GM23248 (cell line): ENCODE results near the gene FANCE. TPM values are rescaled to one million over a fixed set of nuclear protein-coding genes. Genes with fewer than 3 reads are reported as not detected.

Experiments
- DNase-seq: peaks from one replicate; pipeline ENCODE4 v3.0.0-alpha.2; 2015
- H2AFZ ChIP-seq: fragments of 200-600 bp; sonication (generic); 2 replicates; pipeline ENCODE4 v1.6.1; 2016; ENCODE audit warnings: antibody characterized with exemption
- H3F3A ChIP-seq: fragments of 200-600 bp; sonication (generic); 2 replicates; pipeline ENCODE4 v1.6.1; 2016; ENCODE audit warnings: mild to moderate bottlenecking, antibody characterized with exemption, mixed run types; ENCODE audit not compliant: insufficient read depth
- H3K27ac ChIP-seq: fragments of 200-600 bp; sonication (generic); 2 replicates; pipeline ENCODE4 v1.5.1; 2016; ENCODE audit warnings: mild to moderate bottlenecking
- H3K27me3 ChIP-seq: fragments of 200-600 bp; sonication (generic); replicated peaks from 2 replicates; pipeline ENCODE4 v1.6.1; 2016; ENCODE audit warnings: mild to moderate bottlenecking; ENCODE audit not compliant: insufficient read depth
- H3K36me3 ChIP-seq: fragments of 200-600 bp; sonication (generic); 2 replicates; pipeline ENCODE4 v1.6.1; 2016; ENCODE audit warnings: low read depth, mild to moderate bottlenecking
- H3K4me1 ChIP-seq: fragments of 200-600 bp; sonication (generic); 2 replicates; pipeline ENCODE4 v1.6.1; 2016; ENCODE audit warnings: mild to moderate bottlenecking; ENCODE audit not compliant: insufficient read depth
- H3K4me2 ChIP-seq: fragments of 200-600 bp; sonication (generic); one replicate; pipeline ENCODE4 v1.6.1; 2016; ENCODE audit warnings: mild to moderate bottlenecking; ENCODE audit not compliant: unreplicated experiment
- H3K4me3 ChIP-seq: fragments of 200-600 bp; sonication (generic); 2 replicates; pipeline ENCODE4 v1.5.1; 2016; ENCODE audit warnings: mild to moderate bottlenecking
- H3K79me2 ChIP-seq: fragments of 200-600 bp; sonication (generic); 2 replicates; pipeline ENCODE4 v1.6.1; 2016; ENCODE audit warnings: mild to moderate bottlenecking; ENCODE audit not compliant: insufficient read depth
- H3K9ac ChIP-seq: fragments of 200-600 bp; sonication (generic); 2 replicates; pipeline ENCODE4 v1.6.1; 2016; ENCODE audit warnings: mild to moderate bottlenecking
- H3K9me2 ChIP-seq: fragments of 200-600 bp; sonication (generic); 2 replicates; pipeline ENCODE4 v1.6.1; 2016; ENCODE audit warnings: mixed run types, mild to moderate bottlenecking, moderate library complexity; ENCODE audit not compliant: insufficient read depth
- H3K9me3 ChIP-seq: fragments of 200-600 bp; sonication (generic); one replicate; pipeline ENCODE4 v1.6.1; 2017; ENCODE audit warnings: low read depth
- H4K20me1 ChIP-seq: fragments of 200-600 bp; sonication (generic); 2 replicates; pipeline ENCODE4 v1.6.0; 2016; ENCODE audit not compliant: insufficient read depth
- EZH2 ChIP-seq: fragments of 200-600 bp; sonication (generic); IDR thresholded peaks from 2 replicates; pipeline ENCODE4 v1.6.1; 2018; ENCODE audit warnings: antibody characterized with exemption, mild to moderate bottlenecking; ENCODE audit not compliant: insufficient read depth, poor library complexity, severe bottlenecking
- EZH2phosphoT487 ChIP-seq: fragments of 200-600 bp; sonication (generic); IDR thresholded peaks from 2 replicates; pipeline ENCODE4 v1.6.1; 2018; ENCODE audit warnings: antibody characterized with exemption, moderate library complexity, mild to moderate bottlenecking, low read depth; ENCODE audit not compliant: insufficient read depth
- WGBS, 2 experiments: methylation state at CpG; one replicate each; pipeline ENCODE4 v1.1.6; 2015 to 2017; ENCODE audit warnings: low lambda C conversion rate in 2 of 2, low coverage in 1 of 2; ENCODE audit errors: missing lambda C conversion rate in 2 of 2; 5-methylcytosine and 5-hydroxymethylcytosine counted together
- in situ Hi-C: fragments of 300-500 bp; cut with MboI; formaldehyde crosslinking; loops from 2 replicates; pipeline ENCODE4 v1.15.0; 2020
- polyA plus RNA-seq: library from polyadenylated mRNA; unstranded; fragments of >200 nt; fragmentation: Nextera tagmentation; extraction: Ambion mirVana; gene quantifications from 2 replicates; pipeline ENCODE4 v1.2.1, GENCODE V29; 2016
- total RNA-seq: library from RNA; depleted of rRNA; stranded (reverse); fragments of >200 nt; shearing (Covaris generic); gene quantifications from 2 replicates; pipeline ENCODE4 v1.2.3, GENCODE V29; 2014

Gene FANCE
- total and polyA plus RNA-seq, 2 experiments from 2014 or later = 4.3 to 9.7 TPM

GRCh38 chr6:35507221-35507620 is 55.1 kb downstream of the FANCE start:
- Histone ChIP-seq H3K36me3 (no peaks in the 10 kb centered on the region), H3K4me2 (no peak overlapping the region), H3K27me3 (peaks cover 28% of the 10 kb centered on the region), H3K4me3 (no peak overlapping the region), H2AFZ (no peak overlapping the region), H3K79me2 (no peaks in the 10 kb centered on the region), H3F3A (no peaks in the 10 kb centered on the region), H3K9ac (no peak overlapping the region), H3K27ac (no peak overlapping the region), H3K9me3 (no peaks in the 10 kb centered on the region), H4K20me1 (no peaks in the 10 kb centered on the region), H3K4me1 (no peaks in the 10 kb centered on the region), H3K9me2 (no peaks in the 10 kb centered on the region)
- in situ Hi-C loops = no loop called here
- TF ChIP-seq EZH2phosphoT487 (no peak), EZH2 (no peak)
- no peak for DNase-seq
- 98 to 100% methylated on average over 2 of the region's 2 CpGs for WGBS, 2 experiments

GRCh38 chr6:35508027-35508426 is 55.9 kb downstream of the FANCE start:
- Histone ChIP-seq H3K4me2 (no peak overlapping the region), H3K79me2 (no peaks in the 10 kb centered on the region), H3K9ac (no peak overlapping the region), H3K9me3 (no peaks in the 10 kb centered on the region), H3K36me3 (no peaks in the 10 kb centered on the region), H3K4me3 (no peak overlapping the region), H3F3A (no peaks in the 10 kb centered on the region), H3K27ac (no peak overlapping the region), H3K9me2 (no peaks in the 10 kb centered on the region), H4K20me1 (no peaks in the 10 kb centered on the region), H2AFZ (no peak overlapping the region), H3K27me3 (peaks cover 28% of the 10 kb centered on the region), H3K4me1 (no peaks in the 10 kb centered on the region)
- no peak for DNase-seq
- TF ChIP-seq EZH2 (no peak), EZH2phosphoT487 (no peak)
- in situ Hi-C loops = no loop called here
- WGBS, 2 experiments = 38 to 53% methylated on average over 2 of the region's 2 CpGs

GRCh38 chr6:35508542-35508941 is 56.4 kb downstream of the FANCE start:
- no peak overlapping the region for H2AFZ ChIP-seq
- no peaks in the 10 kb centered on the region for H3K9me2 ChIP-seq
- WGBS, 2 experiments = 32 to 44% methylated on average over 4 to 5 of the region's 5 CpGs
- H3K4me2 ChIP-seq = no peak overlapping the region
- no peak overlapping the region for H3K27ac ChIP-seq
- H3K27me3 ChIP-seq = peaks cover 28% of the 10 kb centered on the region
- no peaks in the 10 kb centered on the region for H3K9me3 ChIP-seq
- no peak overlapping the region for H3K4me3 ChIP-seq
- H4K20me1 ChIP-seq = no peaks in the 10 kb centered on the region
- no peak overlapping the region for H3K9ac ChIP-seq
- no peak for DNase-seq
- in situ Hi-C loops = no loop called here
- H3F3A ChIP-seq = no peaks in the 10 kb centered on the region
- no peaks in the 10 kb centered on the region for H3K4me1 ChIP-seq
- no peaks in the 10 kb centered on the region for H3K79me2 ChIP-seq
- no peaks in the 10 kb centered on the region for H3K36me3 ChIP-seq
- TF ChIP-seq EZH2 (no peak), EZH2phosphoT487 (no peak)

DNA sequence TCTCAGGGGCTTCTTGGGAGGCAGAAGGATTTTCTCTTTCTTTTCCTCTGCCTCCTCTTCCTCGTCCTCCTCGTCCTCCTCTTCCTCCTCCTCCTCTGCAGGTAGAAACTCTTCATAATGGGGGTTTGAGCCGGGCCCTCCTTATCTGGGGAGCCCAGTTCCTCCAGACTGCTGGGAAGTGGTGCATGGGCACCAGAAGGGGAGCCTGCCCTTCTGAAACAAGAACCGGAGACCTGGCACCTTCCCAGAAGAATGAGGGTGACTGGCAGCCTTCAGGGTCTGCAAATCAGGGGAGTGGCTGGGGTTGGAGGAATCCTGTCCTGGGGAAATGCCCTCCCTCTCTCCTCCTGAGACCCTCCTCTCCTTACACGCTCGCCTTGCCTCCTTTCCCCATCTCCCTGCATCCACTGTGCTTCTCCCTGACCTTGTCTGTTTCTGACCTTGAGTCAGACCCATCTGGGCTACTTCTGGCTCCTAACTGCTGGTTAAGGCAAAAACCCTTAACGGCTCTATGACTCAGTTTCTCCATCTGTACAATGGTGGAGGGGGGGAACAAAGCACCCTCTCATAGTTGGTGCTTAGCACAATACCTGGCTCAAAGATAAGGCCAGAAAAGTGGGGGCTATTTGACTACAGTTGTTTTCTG is 58.9 kb downstream of the FANCE start:
- Histone ChIP-seq H3K9ac (no peak overlapping the region), H3K4me2 (no peak overlapping the region), H3K79me2 (no peaks in the 10 kb centered on the region), H4K20me1 (no peaks in the 10 kb centered on the region), H3K9me2 (no peaks in the 10 kb centered on the region), H3K27ac (no peak overlapping the region), H3K36me3 (no peaks in the 10 kb centered on the region), H3K4me3 (no peak overlapping the region), H3K9me3 (no peaks in the 10 kb centered on the region), H2AFZ (no peak overlapping the region), H3F3A (no peaks in the 10 kb centered on the region), H3K27me3 (peaks cover 23% of the 10 kb centered on the region), H3K4me1 (no peaks in the 10 kb centered on the region)
- DNase-seq = no peak
- TF ChIP-seq EZH2phosphoT487 (no peak), EZH2 (no peak)
- in situ Hi-C loops = no loop called here
- WGBS, 2 experiments = 62 to 69% methylated on average over 7 of the region's 7 CpGs
